Subcutaneous adipose tissue (tissue), 4 donors: ENCODE measurements around the gene SLC12A5. TPM values are rescaled to one million over a fixed set of nuclear protein-coding genes. Genes with fewer than 3 reads are reported as not detected.

ENCODE experiments used
- CTCF ChIP-seq: fragments of 450-650 bp; IDR thresholded peaks from one replicate; pipeline ENCODE4 v1.5.1; 2016; ENCODE audit warnings: low read depth, mild to moderate bottlenecking, control low read depth, antibody characterized with exemption, moderate library complexity
- total RNA-seq, 4 donors: library from RNA; depleted of rRNA; stranded (reverse); fragments of >200 nt; gene quantifications; one replicate each; pipeline ENCODE4 v1.1.0, GENCODE V29; 2016

The SLC12A5 gene
- total RNA-seq, 4 donors from 2014 or later, result not detected

GRCh38 chr20:46034039-46034438 lies 5.0 kb downstream of the SLC12A5 start:
- TF ChIP-seq CTCF, result no peak

GRCh38 chr20:46035253-46035652 lies 6.2 kb downstream of the SLC12A5 start:
- no peak for TF ChIP-seq CTCF

- no peak for TF ChIP-seq CTCF
Measured at GRCh38 chr20:46035713-46036112, 6.7 kb downstream of the SLC12A5 start.

- TF ChIP-seq CTCF, result no peak
Measured at GRCh38 chr20:46036370-46036769, 7.4 kb downstream of the SLC12A5 start.

- no peak for TF ChIP-seq CTCF
Measured at GRCh38 chr20:46037036-46037435, 8.0 kb downstream of the SLC12A5 start.

- no peak for TF ChIP-seq CTCF
Measured at GRCh38 chr20:46040902-46041535, 12.0 kb downstream of the SLC12A5 start.

GRCh38 chr20:46043556-46043955 lies 14.5 kb downstream of the SLC12A5 start:
- TF ChIP-seq CTCF, result no peak
